Retinal pigment epithelial cell (primary cell): ENCODE data around the gene MEF2C.
"Not testable (repeated sequence)": the region's sequence is repeated elsewhere in the genome, so short reads cannot be mapped to it uniquely, and the experiment has no call there.

Experiments
- DNase-seq: peaks from one replicate; pipeline ENCODE4 v3.0.0-alpha.2; 2010; ENCODE audit warnings: low read depth
- H3K4me3 ChIP-seq: 2 replicates; pipeline ENCODE4 v1.5.1; 2011; ENCODE audit warnings: mild to moderate bottlenecking, low read length, control low read depth, moderate library complexity
- CTCF ChIP-seq: conservative IDR thresholded peaks from 2 replicates; pipeline ENCODE4 v1.5.1; 2011; ENCODE audit warnings: low read depth, low read length, control low read depth, inconsistent platforms

Gene MEF2C

GRCh38 chr5:88805151-88805784, 77.7 kb downstream of the MEF2C start:
- H3K4me3 ChIP-seq: no peak overlapping the region
- no peak for DNase-seq
- no peak for TF ChIP-seq CTCF

GRCh38 chr5:88804444-88804843, 78.5 kb downstream of the MEF2C start:
- H3K4me3 ChIP-seq: no peak overlapping the region
- TF ChIP-seq CTCF: no peak
- no peak for DNase-seq

- H3K4me3 ChIP-seq: no peak overlapping the region
- DNase-seq: no peak
- no peak for TF ChIP-seq CTCF
These were observed 79.7 kb downstream of the MEF2C start for GRCh38 chr5:88803309-88803708.

GRCh38 chr5:88799938-88800535, 82.9 kb downstream of the MEF2C start:
- no peak for TF ChIP-seq CTCF
- no peak for DNase-seq

GRCh38 chr5:88798933-88799332, 84.1 kb downstream of the MEF2C start:
- DNase-seq, H3K4me3 ChIP-seq: not testable (repeated sequence)

More at GRCh38 chr5:88799938-88800535, 82.9 kb downstream of the MEF2C start:
- no peak overlapping the region for H3K4me3 ChIP-seq

- H3K4me3 ChIP-seq, DNase-seq: not testable (repeated sequence)
These were observed 89.2 kb downstream of the MEF2C start for GRCh38 chr5:88793797-88794196.

GRCh38 chr5:88792144-88792840, 90.7 kb downstream of the MEF2C start:
- no peak for DNase-seq
- no peak overlapping the region for H3K4me3 ChIP-seq
- no peak for TF ChIP-seq CTCF

GRCh38 chr5:88787856-88788255, 95.1 kb downstream of the MEF2C start:
- peak; percentile 20 for DNase-seq
- no peak for TF ChIP-seq CTCF

More at GRCh38 chr5:88787856-88788255, 95.1 kb downstream of the MEF2C start:
- H3K4me3 ChIP-seq: no peak overlapping the region
